IMR-90 (cell line): ENCODE results near the gene DAGLA. TPM values are rescaled to one million over a fixed set of nuclear protein-coding genes. Genes with fewer than 3 reads are reported as not detected.

Source experiments
- ATAC-seq: fragments of 200-7000 bp; cut with Tn5 transposase; 2 replicates; pipeline ENCODE4 v1.9.1; 2020; ENCODE audit warnings: low read depth, mild to moderate bottlenecking, moderate library complexity
- BruUV-seq: library from RNA; stranded (reverse); fragments of 400-500 nt; replicated peaks from 2 replicates; lab custom pipeline; 2021; lab: Mats Ljungman, UMichigan
- CTCF ChIA-PET: fragments of 300-600 bp; formaldehyde crosslinking; extraction: SDS; loops from one replicate; lab custom pipeline; 2021; ENCODE audit warnings: antibody characterized with exemption; lab: Yijun Ruan, JAX
- POLR2A ChIA-PET: fragments of 300-600 bp; sonication (Branson Sonifier 250); formaldehyde crosslinking; loops from one replicate; lab custom pipeline; 2022; ENCODE audit warnings: antibody characterized with exemption; ENCODE audit not compliant: unreplicated experiment; lab: Charles Lee
- DNase-seq: peaks from one replicate; pipeline ENCODE4 v3.0.0; 2013
- H2AFZ ChIP-seq: replicated peaks from 2 replicates; pipeline ENCODE3; 2013; ENCODE audit warnings: low read length, mild to moderate bottlenecking; ENCODE audit not compliant: poor library complexity
- H2AK5ac ChIP-seq: 2 replicates; pipeline ENCODE4 v1.6.1; 2013; ENCODE audit warnings: low read depth, low read length, inconsistent platforms
- H2AK9ac ChIP-seq: replicated peaks from 2 replicates; pipeline ENCODE3; 2013; ENCODE audit warnings: mild to moderate bottlenecking, low read depth, low read length, moderate library complexity; ENCODE audit not compliant: poor library complexity
- H2BK120ac ChIP-seq: 2 replicates; pipeline ENCODE4 v1.6.1; 2013; ENCODE audit warnings: low read depth, low read length, inconsistent platforms
- H2BK15ac ChIP-seq: 3 replicates; pipeline ENCODE4 v1.6.1; 2013; ENCODE audit warnings: low read depth, low read length, inconsistent platforms
- H2BK20ac ChIP-seq: 2 replicates; pipeline ENCODE4 v1.6.1; 2013; ENCODE audit warnings: low read depth, mild to moderate bottlenecking, inconsistent platforms, low read length, moderate library complexity
- H2BK5ac ChIP-seq: 2 replicates; pipeline ENCODE4 v1.6.1; 2013; ENCODE audit warnings: mild to moderate bottlenecking, low read depth, low read length, inconsistent platforms; ENCODE audit not compliant: poor library complexity, severe bottlenecking
- H3K14ac ChIP-seq: replicated peaks from 2 replicates; pipeline ENCODE4 v1.6.1; 2013; ENCODE audit warnings: low read depth, low read length, inconsistent platforms
- H3K18ac ChIP-seq: 2 replicates; pipeline ENCODE4 v1.6.1; 2013; ENCODE audit warnings: low read depth, low read length, control low read depth
- H3K23ac ChIP-seq: 2 replicates; pipeline ENCODE4 v1.6.1; 2013; ENCODE audit warnings: low read depth, low read length, inconsistent platforms
- H3K27ac ChIP-seq: 2 replicates; pipeline ENCODE4 v1.5.1; 2013; ENCODE audit warnings: mild to moderate bottlenecking, control low read depth, low read length; ENCODE audit not compliant: insufficient read depth
- H3K27me3 ChIP-seq: 2 replicates; pipeline ENCODE4 v1.6.1; 2013; ENCODE audit warnings: low read length; ENCODE audit not compliant: control insufficient read depth, insufficient read depth
- H3K36me3 ChIP-seq: 2 replicates; pipeline ENCODE4 v1.6.1; 2013; ENCODE audit warnings: low read length, mixed read lengths; ENCODE audit not compliant: control insufficient read depth, insufficient read depth
- H3K4ac ChIP-seq: 2 replicates; pipeline ENCODE4 v1.6.1; 2013; ENCODE audit warnings: low read depth, low read length, inconsistent platforms
- H3K4me1 ChIP-seq: 2 replicates; pipeline ENCODE4 v1.6.1; 2013; ENCODE audit warnings: low read length, mixed read lengths; ENCODE audit not compliant: control insufficient read depth, insufficient read depth
- H3K4me2 ChIP-seq: 2 replicates; pipeline ENCODE4 v1.6.1; 2013; ENCODE audit warnings: low read depth, mild to moderate bottlenecking, control low read depth, low read length, moderate library complexity
- H3K4me3 ChIP-seq: 2 replicates; pipeline ENCODE4 v1.5.1; 2013; ENCODE audit warnings: low read depth, mild to moderate bottlenecking, control low read depth, low read length, moderate library complexity; ENCODE audit not compliant: insufficient read depth
- H3K56ac ChIP-seq: 2 replicates; pipeline ENCODE4 v1.6.1; 2013; ENCODE audit warnings: low read length, inconsistent platforms; ENCODE audit not compliant: insufficient read depth; ENCODE audit errors: extremely low read depth
- H3K79me1 ChIP-seq, 2 experiments: 2 replicates each; pipeline ENCODE4 v1.6.1; 2013; ENCODE audit warnings: low read length in 2 of 2, inconsistent platforms in 1 of 2, low read depth in 1 of 2
- H3K9ac ChIP-seq: 2 replicates; pipeline ENCODE4 v1.6.1; 2013; ENCODE audit warnings: low read depth, low read length, control low read depth
- H3K9me1 ChIP-seq: 2 replicates; pipeline ENCODE4 v1.6.1; 2013; ENCODE audit warnings: low read length, inconsistent platforms; ENCODE audit not compliant: insufficient read depth
- H3K9me3 ChIP-seq: 2 replicates; pipeline ENCODE4 v1.6.1; 2013; ENCODE audit warnings: low read length; ENCODE audit not compliant: control insufficient read depth, insufficient read depth
- H4K20me1 ChIP-seq: 2 replicates; pipeline ENCODE4 v1.6.1; 2013; ENCODE audit warnings: low read length, inconsistent platforms; ENCODE audit not compliant: insufficient read depth
- H4K5ac ChIP-seq: 2 replicates; pipeline ENCODE4 v1.6.1; 2013; ENCODE audit warnings: mild to moderate bottlenecking, low read depth, low read length, control low read depth
- H4K8ac ChIP-seq, 2 experiments: 2 replicates each; pipeline ENCODE4 v1.6.1; 2013; ENCODE audit warnings: low read depth in 2 of 2, low read length in 2 of 2, control low read depth in 1 of 2, inconsistent platforms in 1 of 2
- H4K91ac ChIP-seq: 2 replicates; pipeline ENCODE4 v1.6.1; 2013; ENCODE audit warnings: low read depth, low read length, inconsistent platforms; ENCODE audit not compliant: insufficient read depth
- CHD1 ChIP-seq: IDR thresholded peaks from 2 replicates; pipeline ENCODE4 v1.6.1; 2012; ENCODE audit warnings: low read depth, low read length, improper control_type of control experiment
- RAD21 ChIP-seq: IDR thresholded peaks from 2 replicates; pipeline ENCODE4 v1.6.1; 2012; ENCODE audit warnings: low read length, improper control_type of control experiment
- USF2 ChIP-seq: fragments of 150-350 bp; IDR thresholded peaks from 2 replicates; pipeline ENCODE4 v1.6.1; 2017; ENCODE audit warnings: mild to moderate bottlenecking, antibody characterized with exemption, low read length, low read depth
- WGBS, 2 experiments: methylation state at CpG; one replicate each; pipeline versions ENCODE4 v1.1.5 to v1.1.7; 2013; ENCODE audit warnings: missing lambda C conversion rate in 2 of 2; ENCODE audit not compliant: insufficient read length in 1 of 2; ENCODE audit errors: extremely low coverage in 2 of 2; 5-methylcytosine and 5-hydroxymethylcytosine counted together
- dilution Hi-C: fragments of 300-500 bp; cut with HindIII; formaldehyde crosslinking; loops from one replicate; pipeline ENCODE4 v1.14.3; 2018; ENCODE audit warnings: low sequenced_read_pairs; ENCODE audit not compliant: unreplicated experiment
- in situ Hi-C: fragments of 300-500 bp; cut with MboI; formaldehyde crosslinking; loops from 3 replicates; pipeline ENCODE4 v1.14.3; 2019; ENCODE audit warnings: low sequenced_read_pairs, inconsistent platforms, mixed read lengths
- intact Hi-C: fragments of 100-400 bp; cut with micrococcal nuclease; formaldehyde crosslinking; loops from 2 replicates; pipeline ENCODE4 v1.10.0; 2022
- polyA plus RNA-seq, 3 experiments: library from polyadenylated mRNA; depleted of rRNA; stranded (reverse); fragments of >200 nt; gene quantifications; 2 replicates each; pipeline ENCODE4 v1.2.3, GENCODE V29; 2012; ENCODE audit warnings: low replicate concordance in 1 of 3
- total RNA-seq: library from RNA; depleted of rRNA; stranded (reverse); fragments of >200 nt; gene quantifications from 2 replicates; pipeline ENCODE4 v1.2.3, GENCODE V29; 2012

DAGLA gene
- total and polyA plus RNA-seq, 2 of the 4 experiments (the other 2 are of a cell fraction) = 0.90 to 3.8 TPM

GRCh38 chr11:61793829-61794204 is 113.6 kb downstream of the DAGLA start:
- no peak for DNase-seq
- H3K27me3 ChIP-seq = no peaks in the 10 kb centered on the region

More at GRCh38 chr11:61793829-61794204, 113.6 kb downstream of the DAGLA start:
- no CpG with 5 or more reads among the region's 3 CpGs for WGBS, 2 experiments
- no TSS peak for BruUV-seq
- H3K4ac ChIP-seq = no peak overlapping the region
- no peak for TF ChIP-seq USF2
- TF ChIP-seq CHD1 = no peak
- no peak for TF ChIP-seq RAD21
- H3K9me3 ChIP-seq = no peaks in the 10 kb centered on the region
- dilution Hi-C loops = no loop called here
- no peak overlapping the region for H2BK120ac ChIP-seq
- ChIA-PET CTCF (no interaction called here), POLR2A (no interaction called here)
- H4K20me1 ChIP-seq = peaks cover 3% of the 10 kb centered on the region
- H3K36me3 ChIP-seq = peaks cover 24% of the 10 kb centered on the region
- H2BK20ac ChIP-seq = no peak overlapping the region
- H3K14ac ChIP-seq = peak overlapping the region; percentile 46; the same call in 1 of the 2 replicates
- H4K91ac ChIP-seq = no peak overlapping the region
- peak overlapping the region; percentile 98 for H3K4me2 ChIP-seq
- H4K5ac ChIP-seq = no peak overlapping the region
- no peaks in the 10 kb centered on the region for H3K9me1 ChIP-seq
- H2AK5ac ChIP-seq = 0 out of 2 replicates have a peak overlapping the region, but pooled peaks have one; percentile 44
- peak overlapping the region; percentile 99 for H2AK9ac ChIP-seq
- no peak overlapping the region for H2BK5ac ChIP-seq
- H3K56ac ChIP-seq = 0 out of 2 replicates have a peak overlapping the region, but pooled peaks have one; percentile 75
- intact Hi-C loops = no loop called here
- peaks cover 3% of the 10 kb centered on the region for H3K4me1 ChIP-seq
- no peak overlapping the region for H2BK15ac ChIP-seq
- no peak overlapping the region for H3K18ac ChIP-seq
- peak overlapping the region; percentile 99; the same call in 1 of the 2 replicates for H3K9ac ChIP-seq
- no peak overlapping the region; the same call in 1 of the 2 replicates for H3K27ac ChIP-seq
- H4K8ac ChIP-seq = peak overlapping the region in 1 of 2 experiments; percentile 70; a peak in 1 of 4 replicates
- H3K79me1 ChIP-seq = peaks cover 32 to 66% of the 10 kb centered on the region in 2 experiments
- ATAC-seq = no peak
- H3K23ac ChIP-seq = peak overlapping the region; percentile 55; the same call in 1 of the 2 replicates
- in situ Hi-C loops = loop anchor here (10.0 kb wide), 1 partner anchor 311 kb away; no protein-coding TSS in a partner anchor
- H3K4me3 ChIP-seq = no peak overlapping the region; the same call in 1 of the 2 replicates
- H2AFZ ChIP-seq = no peak overlapping the region
